Lung (tissue), 12 donors: ENCODE results near the gene TRMT2A. TPM values are rescaled to one million over a fixed set of nuclear protein-coding genes. Genes with fewer than 3 reads are reported as not detected.

Experiments
- ATAC-seq: fragments of 200-7000 bp; cut with Tn5 transposase; one replicate; pipeline ENCODE4 v1.9.1; 2020; ENCODE audit warnings: moderate number of reproducible peaks; ENCODE audit not compliant: insufficient read depth, low FRiP score
- DNase-seq, 3 donors: peaks; one replicate each; pipeline ENCODE4 v3.0.0-alpha.2; 2013 to 2017
- H3K27ac ChIP-seq, 2 donors: one replicate each; pipeline ENCODE4 v1.5.1; 2013; ENCODE audit warnings: mild to moderate bottlenecking in 2 of 2, moderate library complexity in 2 of 2, control low read depth in 1 of 2, inconsistent platforms in 1 of 2, low read depth in 1 of 2, low read length in 1 of 2
- H3K27me3 ChIP-seq, 3 donors: one replicate each; pipeline ENCODE4 v1.5.1; 2013; ENCODE audit warnings: low read length in 2 of 3; ENCODE audit not compliant: control insufficient read depth in 3 of 3, insufficient read depth in 3 of 3
- H3K36me3 ChIP-seq, 4 donors: one replicate each; pipeline ENCODE4 v1.5.1; 2013; ENCODE audit warnings: low read length in 4 of 4, mild to moderate bottlenecking in 1 of 4, moderate library complexity in 1 of 4; ENCODE audit not compliant: control insufficient read depth in 4 of 4, insufficient read depth in 4 of 4
- H3K4me1 ChIP-seq, 5 donors: one replicate each; pipeline ENCODE4 v1.5.1; 2013; ENCODE audit warnings: low read length in 5 of 5, mild to moderate bottlenecking in 2 of 5, moderate library complexity in 1 of 5; ENCODE audit not compliant: control insufficient read depth in 5 of 5, insufficient read depth in 5 of 5
- H3K4me3 ChIP-seq: one replicate; pipeline ENCODE4 v1.5.1; 2013; ENCODE audit warnings: mild to moderate bottlenecking, control low read depth, moderate library complexity
- H3K9ac ChIP-seq, 2 donors: one replicate each; pipeline ENCODE4 v1.5.1; 2013; ENCODE audit warnings: low read length in 2 of 2, control low read depth in 1 of 2; ENCODE audit not compliant: insufficient read depth in 1 of 2
- H3K9me3 ChIP-seq, 4 donors: one replicate each; pipeline ENCODE4 v1.5.1; 2013; ENCODE audit warnings: low read length in 3 of 4, mild to moderate bottlenecking in 1 of 4, moderate library complexity in 1 of 4; ENCODE audit not compliant: control insufficient read depth in 4 of 4, insufficient read depth in 3 of 4
- WGBS, 2 donors: extraction: QIAGEN DNeasy Blood & Tissue Kit; methylation state at CpG; one replicate each; pipeline ENCODE4 v1.1.7; 2013; 5-methylcytosine and 5-hydroxymethylcytosine counted together
- polyA plus RNA-seq, 2 donors: library from polyadenylated mRNA; stranded (reverse); fragments of 200-250 nt; gene quantifications; one replicate each; pipeline ENCODE4 v1.2.1, GENCODE V29; 2013
- total RNA-seq, 2 donors: library from RNA; depleted of rRNA in 1 of 2; stranded (reverse); fragments of >200 nt in 1 of 2; gene quantifications; one replicate each; pipeline ENCODE4 v1.2.1, GENCODE V29; 2014 to 2021
- TF ChIP-seq, protein P1 (sequence below): IDR thresholded peaks from 2 replicates; pipeline ENCODE4 v1.5.1; 2012; ENCODE audit warnings: mild to moderate bottlenecking; ENCODE audit errors: control extremely low read depth, extremely low read depth
- donor health status: control.
- donor health status: control.
- donor health status: Bipolar disorder and iron deficiency.
- donor health status: healthy.
- donor health status: DM: yes; HTN: yes; CAD: no.

The TRMT2A gene
- total and polyA plus RNA-seq, 4 donors: 37.5 to 71.1 (median 55.4) TPM

DNA sequence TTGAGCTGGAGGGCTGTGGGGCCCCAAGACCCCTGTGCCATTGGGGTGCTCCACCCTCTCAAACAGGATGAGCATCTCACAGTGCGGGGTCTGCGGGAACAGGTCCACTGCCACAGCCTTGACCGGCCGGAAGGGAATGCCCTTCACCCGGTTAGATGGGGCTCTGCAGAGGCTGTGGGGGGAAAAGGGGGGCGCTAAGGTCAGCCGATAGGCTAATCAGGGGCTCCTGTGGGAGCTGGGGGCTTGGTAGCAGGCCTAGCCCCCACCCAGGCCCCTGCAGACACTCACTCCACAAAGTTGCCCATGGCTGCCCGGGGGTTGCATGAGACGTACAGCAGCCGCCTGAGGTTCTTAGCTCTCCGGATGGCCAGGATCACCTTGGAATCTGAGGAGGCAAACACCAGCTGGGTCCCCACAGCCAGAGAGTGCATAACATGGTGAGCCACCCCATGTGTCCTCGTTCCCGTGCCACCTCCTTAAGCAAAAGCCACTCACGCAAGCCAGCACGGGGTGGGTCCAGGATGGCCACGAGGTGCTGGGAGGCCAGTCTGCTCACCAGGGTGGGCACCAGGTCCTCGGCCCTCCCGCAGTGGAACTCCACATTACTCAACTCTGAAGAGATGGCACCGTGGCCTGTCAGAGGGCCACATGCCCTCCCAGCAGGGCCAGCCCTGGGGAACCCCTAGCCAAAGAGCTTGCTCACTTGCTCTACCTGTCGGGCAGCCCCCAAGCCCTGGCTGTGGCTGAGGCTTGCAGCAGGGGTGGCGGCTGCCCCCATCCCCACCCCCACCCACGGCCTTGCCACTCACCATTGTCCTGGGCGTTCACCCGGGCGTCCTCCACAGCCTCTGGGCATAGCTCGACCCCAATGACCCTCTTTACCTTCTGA is 4.2 kb downstream of the TRMT2A start:
- H3K4me3 ChIP-seq: no peak overlapping the region
- H3K9me3 ChIP-seq: no peaks in the 10 kb centered on the region
- TF ChIP-seq, protein P1, sequence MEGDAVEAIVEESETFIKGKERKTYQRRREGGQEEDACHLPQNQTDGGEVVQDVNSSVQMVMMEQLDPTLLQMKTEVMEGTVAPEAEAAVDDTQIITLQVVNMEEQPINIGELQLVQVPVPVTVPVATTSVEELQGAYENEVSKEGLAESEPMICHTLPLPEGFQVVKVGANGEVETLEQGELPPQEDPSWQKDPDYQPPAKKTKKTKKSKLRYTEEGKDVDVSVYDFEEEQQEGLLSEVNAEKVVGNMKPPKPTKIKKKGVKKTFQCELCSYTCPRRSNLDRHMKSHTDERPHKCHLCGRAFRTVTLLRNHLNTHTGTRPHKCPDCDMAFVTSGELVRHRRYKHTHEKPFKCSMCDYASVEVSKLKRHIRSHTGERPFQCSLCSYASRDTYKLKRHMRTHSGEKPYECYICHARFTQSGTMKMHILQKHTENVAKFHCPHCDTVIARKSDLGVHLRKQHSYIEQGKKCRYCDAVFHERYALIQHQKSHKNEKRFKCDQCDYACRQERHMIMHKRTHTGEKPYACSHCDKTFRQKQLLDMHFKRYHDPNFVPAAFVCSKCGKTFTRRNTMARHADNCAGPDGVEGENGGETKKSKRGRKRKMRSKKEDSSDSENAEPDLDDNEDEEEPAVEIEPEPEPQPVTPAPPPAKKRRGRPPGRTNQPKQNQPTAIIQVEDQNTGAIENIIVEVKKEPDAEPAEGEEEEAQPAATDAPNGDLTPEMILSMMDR: no peak
- H3K4me1 ChIP-seq: peaks cover 0 to 11% (median 0%) of the 10 kb centered on the region in 5 donors
- ATAC-seq (no peak), DNase-seq (no peak)
- H3K27me3 ChIP-seq: no peaks in the 10 kb centered on the region
- no peak overlapping the region for H3K9ac ChIP-seq
- no peak overlapping the region for H3K27ac ChIP-seq
- H3K36me3 ChIP-seq: peaks cover 7 to 62% (median 15%) of the 10 kb centered on the region in 4 donors
- WGBS, 2 donors: 88 to 92% methylated on average over 26 of the region's 26 CpGs

DNA sequence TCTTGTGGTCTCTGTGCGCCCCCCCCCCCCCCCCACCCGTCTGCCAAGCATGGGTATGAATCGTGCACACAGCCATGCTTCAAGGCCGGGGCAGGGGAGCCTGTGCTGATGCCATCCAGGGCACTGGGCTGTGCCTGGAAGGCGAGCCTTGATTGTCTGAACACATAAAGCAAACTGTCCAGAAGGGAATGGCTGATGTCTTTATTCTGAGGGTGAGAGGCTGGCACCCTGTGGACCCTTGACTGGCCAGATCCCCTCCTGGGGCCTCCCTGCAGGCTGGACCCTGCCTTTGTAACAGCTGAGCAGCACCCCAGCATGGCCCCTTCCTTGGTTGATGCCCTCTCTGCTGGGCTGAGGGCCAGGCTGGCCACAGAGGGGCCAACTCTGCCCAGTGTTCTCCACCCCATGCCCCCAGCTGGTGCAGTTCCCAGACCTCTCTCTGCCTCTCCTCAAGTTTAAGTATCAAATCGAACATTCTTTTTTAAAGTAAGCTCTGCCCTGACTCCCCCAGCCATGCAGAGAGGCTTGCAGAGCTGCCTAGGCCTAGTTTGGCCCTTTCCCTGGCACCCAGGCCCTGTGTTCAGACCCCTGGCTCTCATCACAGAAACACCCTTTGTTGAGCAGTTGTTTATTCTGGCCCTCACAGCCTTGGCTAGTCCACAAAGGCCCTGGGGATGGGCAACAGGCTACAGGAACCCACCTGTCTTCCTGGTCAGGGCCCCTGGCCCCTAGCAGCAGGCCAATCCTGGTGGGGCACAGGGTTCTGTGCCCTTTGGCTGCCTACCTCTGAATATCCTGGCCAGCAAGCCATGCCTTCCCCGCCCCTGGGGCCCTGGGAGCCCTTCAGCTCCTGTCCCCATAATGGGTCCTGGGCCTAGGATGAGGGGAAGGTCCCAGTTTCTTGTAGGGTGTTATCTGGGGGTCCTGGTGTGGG is 5.1 kb downstream of the TRMT2A start:
- 73 to 82% methylated on average over 7 of the region's 7 CpGs for WGBS, 2 donors
- Histone ChIP-seq H3K4me1 (peaks cover 0 to 11% (median 0%) of the 10 kb centered on the region in 5 donors), H3K9me3 (no peaks in the 10 kb centered on the region), H3K27me3 (no peaks in the 10 kb centered on the region), H3K36me3 (peaks cover 7 to 71% (median 23%) of the 10 kb centered on the region in 4 donors), H3K9ac (no peak overlapping the region), H3K4me3 (no peak overlapping the region), H3K27ac (no peak overlapping the region)
- DNase-seq (no peak), ATAC-seq (no peak)
- TF ChIP-seq, protein P1: no peak

DNA sequence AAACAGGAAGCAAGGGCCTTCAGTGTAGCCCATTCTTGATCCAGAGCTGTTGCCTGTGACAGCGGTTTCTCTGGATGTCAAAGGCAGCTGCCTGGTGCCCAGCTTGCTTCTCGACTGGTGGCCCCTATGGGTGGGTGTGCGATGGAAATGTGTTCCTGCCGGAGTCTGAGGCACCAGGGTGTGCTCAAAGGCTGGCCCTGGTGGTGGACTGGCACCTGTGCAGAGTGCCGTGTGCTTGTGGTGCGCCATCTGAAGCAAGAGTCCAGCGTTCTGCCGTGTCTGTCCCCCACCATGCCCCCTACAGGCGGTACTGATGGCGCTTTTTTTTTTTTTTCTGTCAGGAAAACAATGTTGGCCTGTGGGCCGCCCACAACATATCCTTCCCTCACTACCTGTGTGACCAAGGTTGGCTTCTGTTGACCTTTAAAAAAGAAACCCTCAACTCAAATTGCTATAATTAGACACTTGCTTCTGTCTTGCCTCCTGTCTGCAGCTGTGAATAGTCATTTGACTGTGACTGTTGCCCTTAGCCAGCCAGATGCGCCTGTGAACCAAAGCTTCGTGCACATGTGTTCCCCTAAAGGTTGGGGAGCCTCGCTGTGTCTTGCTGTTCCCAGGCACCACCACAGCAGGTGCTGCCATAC is 5.9 kb downstream of the TRMT2A start:
- Histone ChIP-seq H3K4me1 (peaks cover 0 to 7% (median 0%) of the 10 kb centered on the region in 5 donors), H3K4me3 (no peak overlapping the region), H3K9me3 (no peaks in the 10 kb centered on the region), H3K27me3 (no peaks in the 10 kb centered on the region), H3K27ac (no peak overlapping the region), H3K9ac (no peak overlapping the region), H3K36me3 (peaks cover 7 to 79% (median 29%) of the 10 kb centered on the region in 4 donors)
- TF ChIP-seq, protein P1: no peak
- ATAC-seq (no peak), DNase-seq (no peak)
- 65 to 66% methylated on average over 14 of the region's 14 CpGs for WGBS, 2 donors
